Measurements from ENCODE around the gene LTBP2. TPM values are rescaled to one million over a fixed set of nuclear protein-coding genes. Genes with fewer than 3 reads are reported as not detected.

The LTBP2 gene
- total RNA-seq, 1 experiment from 2014 or later: 0.31 TPM

DNA sequence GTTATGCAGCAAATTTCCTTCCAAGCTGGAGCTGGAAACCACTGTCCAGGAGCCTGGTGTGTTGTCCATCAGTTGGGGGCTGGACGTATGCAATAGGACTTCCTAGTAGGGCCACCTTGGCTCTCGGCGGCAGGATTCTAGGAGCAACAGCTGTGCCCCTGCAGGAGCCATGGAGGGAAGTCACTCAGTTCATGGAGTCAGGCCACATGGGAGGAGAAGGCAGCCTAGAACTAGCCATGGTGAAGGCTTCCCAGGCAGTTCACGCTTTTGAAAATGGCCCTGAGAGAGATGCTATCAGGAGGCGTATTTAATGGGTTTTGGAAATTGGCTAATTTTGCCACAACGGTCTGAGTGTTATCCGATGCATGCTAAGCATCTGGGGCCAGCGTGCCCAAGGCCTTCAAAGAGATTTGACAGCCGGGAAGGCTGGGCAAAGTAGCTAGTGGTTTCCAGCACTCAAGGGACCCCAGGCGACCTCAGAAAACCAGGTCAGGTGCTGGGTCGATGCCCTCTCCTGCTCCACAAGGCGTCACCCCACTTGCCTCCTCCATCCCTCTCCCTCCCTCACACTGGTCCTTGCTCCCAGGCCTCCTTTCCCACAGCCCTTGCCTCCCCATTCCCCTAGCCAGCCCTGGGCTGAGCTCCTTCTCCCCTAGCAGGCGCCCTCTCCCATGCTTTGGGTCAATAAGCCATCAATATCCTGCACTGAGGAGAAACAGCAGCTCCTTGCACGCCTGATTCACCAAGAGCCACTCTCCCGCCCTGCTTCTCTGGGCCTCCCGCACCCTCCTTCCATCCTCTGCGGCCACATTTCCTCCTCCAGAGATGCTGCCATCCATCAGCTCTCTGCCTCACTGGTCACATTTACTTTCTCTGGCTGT lies 155.1 kb downstream of the LTBP2 start:
- no peak for DNase-seq (ENCODE audit: low spot score)

- DNase-seq (ENCODE audit: low spot score): peak; percentile 53
These were observed 157.6 kb downstream of the LTBP2 start for GRCh38 chr14:74454397-74454796.

Other genes with a start within 250 kb of the LTBP2 start
- not detected in 2 replicates for gene SYNDIG1L, start 186.0 kb downstream of the LTBP2 start, total RNA-seq (2014; rRNA removed; shearing (Covaris generic))
- 108 and 141 TPM in 2 replicates for gene NPC2, start 118.9 kb downstream of the LTBP2 start, total RNA-seq (2014; rRNA removed; shearing (Covaris generic))
- gene ISCA2, start 118.5 kb downstream of the LTBP2 start, total RNA-seq (2014; rRNA removed; shearing (Covaris generic)): 12.7 and 16.3 TPM in 2 replicates
- 12.0 and 18.5 TPM in 2 replicates for gene AREL1, start 100.8 kb upstream of the LTBP2 start, total RNA-seq (2014; rRNA removed; shearing (Covaris generic))
- 7.4 and 11.2 TPM in 2 replicates for gene FCF1, start 100.9 kb upstream of the LTBP2 start, total RNA-seq (2014; rRNA removed; shearing (Covaris generic))
- 6.8 and 9.1 TPM in 2 replicates for gene YLPM1, start 151.1 kb upstream of the LTBP2 start, total RNA-seq (2014; rRNA removed; shearing (Covaris generic))